ENCODE results near the gene FBXO42.

DNA sequence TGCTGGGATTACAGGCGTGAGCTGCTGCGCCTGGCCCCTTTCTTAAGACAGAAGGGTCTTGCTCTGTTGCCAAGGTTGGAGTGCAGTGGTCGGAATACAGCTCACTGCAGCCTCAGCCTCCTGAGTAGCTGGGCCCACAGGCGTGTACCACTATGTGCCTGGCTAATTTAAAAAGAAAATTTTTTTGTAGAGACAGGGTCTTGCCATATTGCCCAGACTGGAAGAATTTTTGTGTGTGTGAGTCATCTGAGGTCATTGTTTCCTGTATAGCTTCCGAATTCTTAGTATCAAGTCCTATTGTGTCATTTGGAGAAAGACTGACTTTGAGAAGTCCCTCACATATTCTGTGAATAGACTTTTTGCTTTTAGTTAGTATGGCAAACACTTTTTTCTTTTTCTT is 19.4 kb upstream of the FBXO42 start:
- TF ChIP-seq, protein P1, sequence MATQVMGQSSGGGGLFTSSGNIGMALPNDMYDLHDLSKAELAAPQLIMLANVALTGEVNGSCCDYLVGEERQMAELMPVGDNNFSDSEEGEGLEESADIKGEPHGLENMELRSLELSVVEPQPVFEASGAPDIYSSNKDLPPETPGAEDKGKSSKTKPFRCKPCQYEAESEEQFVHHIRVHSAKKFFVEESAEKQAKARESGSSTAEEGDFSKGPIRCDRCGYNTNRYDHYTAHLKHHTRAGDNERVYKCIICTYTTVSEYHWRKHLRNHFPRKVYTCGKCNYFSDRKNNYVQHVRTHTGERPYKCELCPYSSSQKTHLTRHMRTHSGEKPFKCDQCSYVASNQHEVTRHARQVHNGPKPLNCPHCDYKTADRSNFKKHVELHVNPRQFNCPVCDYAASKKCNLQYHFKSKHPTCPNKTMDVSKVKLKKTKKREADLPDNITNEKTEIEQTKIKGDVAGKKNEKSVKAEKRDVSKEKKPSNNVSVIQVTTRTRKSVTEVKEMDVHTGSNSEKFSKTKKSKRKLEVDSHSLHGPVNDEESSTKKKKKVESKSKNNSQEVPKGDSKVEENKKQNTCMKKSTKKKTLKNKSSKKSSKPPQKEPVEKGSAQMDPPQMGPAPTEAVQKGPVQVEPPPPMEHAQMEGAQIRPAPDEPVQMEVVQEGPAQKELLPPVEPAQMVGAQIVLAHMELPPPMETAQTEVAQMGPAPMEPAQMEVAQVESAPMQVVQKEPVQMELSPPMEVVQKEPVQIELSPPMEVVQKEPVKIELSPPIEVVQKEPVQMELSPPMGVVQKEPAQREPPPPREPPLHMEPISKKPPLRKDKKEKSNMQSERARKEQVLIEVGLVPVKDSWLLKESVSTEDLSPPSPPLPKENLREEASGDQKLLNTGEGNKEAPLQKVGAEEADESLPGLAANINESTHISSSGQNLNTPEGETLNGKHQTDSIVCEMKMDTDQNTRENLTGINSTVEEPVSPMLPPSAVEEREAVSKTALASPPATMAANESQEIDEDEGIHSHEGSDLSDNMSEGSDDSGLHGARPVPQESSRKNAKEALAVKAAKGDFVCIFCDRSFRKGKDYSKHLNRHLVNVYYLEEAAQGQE (IDR thresholded peaks at IDR 0.05; ENCODE audit: low read depth) = no peak
- no peak for TF ChIP-seq CEBPB (IDR thresholded peaks at IDR 0.05)
- TF ChIP-seq, protein P2, sequence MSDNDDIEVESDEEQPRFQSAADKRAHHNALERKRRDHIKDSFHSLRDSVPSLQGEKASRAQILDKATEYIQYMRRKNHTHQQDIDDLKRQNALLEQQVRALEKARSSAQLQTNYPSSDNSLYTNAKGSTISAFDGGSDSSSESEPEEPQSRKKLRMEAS (IDR thresholded peaks at IDR 0.05) = no peak
- TF ChIP-seq EP300 (IDR thresholded peaks at IDR 0.05; ENCODE audit: borderline replicate concordance) = no peak
- TF ChIP-seq CREB1 (IDR thresholded peaks at IDR 0.05; ENCODE audit: low read depth) = no peak
- TF ChIP-seq ZBTB7A (IDR thresholded peaks at IDR 0.05; ENCODE audit: low read depth) = no peak
- no peak for TF ChIP-seq YY1 (IDR thresholded peaks at IDR 0.05; ENCODE audit: low read depth)
- no peak for TF ChIP-seq TAF1 (IDR thresholded peaks at IDR 0.05; ENCODE audit: low read depth)
- 0 out of 2 replicates have a peak, but pooled peaks have one; percentile 9 for TF ChIP-seq TEAD4 (IDR thresholded peaks at IDR 0.05)
- no peak for TF ChIP-seq FOXM1 (IDR thresholded peaks at IDR 0.05; ENCODE audit: borderline replicate concordance, low read depth)
- no peak for TF ChIP-seq RAD21 (IDR thresholded peaks at IDR 0.05; ENCODE audit: low read depth)
- no peak for TF ChIP-seq TCF12 (IDR thresholded peaks at IDR 0.05; ENCODE audit: low read depth)

Data from Ishikawa (cell line).